ENCODE results near the gene METTL21C. TPM values are rescaled to one million over a fixed set of nuclear protein-coding genes. Genes with fewer than 3 reads are reported as not detected.

METTL21C gene
- total and polyA plus RNA-seq, 5 donors from 2014 or later, result not detected

- Mint-ChIP-seq H3K27me3 (peaks cover 17% of the 10 kb centered on the region), H3K36me3 (no peaks in the 10 kb centered on the region), H3K27ac (no peak overlapping the region), H3K9me3 (peaks cover 0 to 9% (median 1%) of the 10 kb centered on the region in 7 donors), H3K4me3 (no peak overlapping the region), H3K4me1 (no peaks in the 10 kb centered on the region)
- H3K36me3 ChIP-seq (ENCODE audit: control insufficient read depth, insufficient read depth, low read length), result no peaks in the 10 kb centered on the region
- no peak overlapping the region for H3K27ac ChIP-seq (ENCODE audit: insufficient read depth, low read length, poor library complexity, severe bottlenecking)
- DNase-seq (no peak), ATAC-seq (ENCODE audit: low read depth in 2 of 2) (no peak)
- peaks cover 17% of the 10 kb centered on the region for H3K27me3 ChIP-seq (ENCODE audit: control insufficient read depth, insufficient read depth, low read length)
- H3K4me1 ChIP-seq (ENCODE audit: control insufficient read depth, insufficient read depth, low read length, poor library complexity, severe bottlenecking), result no peaks in the 10 kb centered on the region
- H3K9me3 ChIP-seq (ENCODE audit: control insufficient read depth in 2 of 2, low read length in 2 of 2), result no peaks in the 10 kb centered on the region
- H3K4me3 ChIP-seq (ENCODE audit: low read depth, low read length), result no peak overlapping the region
These were observed 1.6 kb upstream of the METTL21C start for GRCh38 chr13:102696465-102696864.

GRCh38 chr13:102693776-102694175 is 1.1 kb downstream of the METTL21C start:
- Mint-ChIP-seq H3K27ac (no peak overlapping the region), H3K36me3 (no peaks in the 10 kb centered on the region), H3K27me3 (peaks cover 14% of the 10 kb centered on the region), H3K4me3 (no peak overlapping the region), H3K9me3 (peaks cover 0 to 6% (median 1%) of the 10 kb centered on the region in 7 donors), H3K4me1 (peaks cover 0 to 2% (median 0%) of the 10 kb centered on the region in 4 donors)
- H3K4me1 ChIP-seq (ENCODE audit: control insufficient read depth, insufficient read depth, low read length, poor library complexity, severe bottlenecking), result no peaks in the 10 kb centered on the region
- H3K9me3 ChIP-seq (ENCODE audit: control insufficient read depth in 2 of 2, low read length in 2 of 2), result no peaks in the 10 kb centered on the region
- DNase-seq, result no peak
- H3K27me3 ChIP-seq (ENCODE audit: control insufficient read depth, insufficient read depth, low read length), result peaks cover 12% of the 10 kb centered on the region
- H3K27ac ChIP-seq (ENCODE audit: insufficient read depth, low read length, poor library complexity, severe bottlenecking), result no peak overlapping the region
- ATAC-seq (ENCODE audit: low read depth in 2 of 2), result no peak
- H3K4me3 ChIP-seq (ENCODE audit: low read depth, low read length), result no peak overlapping the region
- no peaks in the 10 kb centered on the region for H3K36me3 ChIP-seq (ENCODE audit: control insufficient read depth, insufficient read depth, low read length)

GRCh38 chr13:102693250-102693649 is 1.6 kb downstream of the METTL21C start:
- ATAC-seq (ENCODE audit: low read depth in 2 of 2) (no peak), DNase-seq (no peak)
- H3K4me3 ChIP-seq (ENCODE audit: low read depth, low read length), result no peak overlapping the region
- no peaks in the 10 kb centered on the region for H3K36me3 Mint-ChIP-seq
- H3K27me3 Mint-ChIP-seq, result peaks cover 14% of the 10 kb centered on the region
- H3K4me1 ChIP-seq (ENCODE audit: control insufficient read depth, insufficient read depth, low read length, poor library complexity, severe bottlenecking), result no peaks in the 10 kb centered on the region
- peaks cover 0 to 3% (median 0%) of the 10 kb centered on the region in 7 donors for H3K9me3 Mint-ChIP-seq
- H3K27ac Mint-ChIP-seq, result no peak overlapping the region
- no peak overlapping the region for H3K4me3 Mint-ChIP-seq
- H3K27ac ChIP-seq (ENCODE audit: insufficient read depth, low read length, poor library complexity, severe bottlenecking), result no peak overlapping the region
- H3K36me3 ChIP-seq (ENCODE audit: control insufficient read depth, insufficient read depth, low read length), result no peaks in the 10 kb centered on the region
- peaks cover 8% of the 10 kb centered on the region for H3K27me3 ChIP-seq (ENCODE audit: control insufficient read depth, insufficient read depth, low read length)
- no peaks in the 10 kb centered on the region for H3K9me3 ChIP-seq (ENCODE audit: control insufficient read depth in 2 of 2, low read length in 2 of 2)
- H3K4me1 Mint-ChIP-seq, result peaks cover 0 to 2% (median under 1%) of the 10 kb centered on the region in 4 donors

GRCh38 chr13:102692491-102692826 is 2.4 kb downstream of the METTL21C start:
- H3K9me3 ChIP-seq (ENCODE audit: control insufficient read depth in 2 of 2, low read length in 2 of 2), result no peaks in the 10 kb centered on the region
- no peaks in the 10 kb centered on the region for H3K4me1 ChIP-seq (ENCODE audit: control insufficient read depth, insufficient read depth, low read length, poor library complexity, severe bottlenecking)
- H3K27ac Mint-ChIP-seq, result no peak overlapping the region
- no peaks in the 10 kb centered on the region for H3K36me3 Mint-ChIP-seq
- peaks cover 0 to 3% (median 0%) of the 10 kb centered on the region in 7 donors for H3K9me3 Mint-ChIP-seq
- H3K4me3 ChIP-seq (ENCODE audit: low read depth, low read length), result no peak overlapping the region
- peaks cover 14% of the 10 kb centered on the region for H3K27me3 Mint-ChIP-seq
- ATAC-seq (ENCODE audit: low read depth in 2 of 2) (no peak), DNase-seq (no peak)
- H3K4me3 Mint-ChIP-seq, result no peak overlapping the region
- no peaks in the 10 kb centered on the region for H3K36me3 ChIP-seq (ENCODE audit: control insufficient read depth, insufficient read depth, low read length)
- H3K4me1 Mint-ChIP-seq, result peaks cover 0 to 6% (median 3%) of the 10 kb centered on the region in 4 donors
- H3K27ac ChIP-seq (ENCODE audit: insufficient read depth, low read length, poor library complexity, severe bottlenecking), result no peak overlapping the region
- peaks cover 7% of the 10 kb centered on the region for H3K27me3 ChIP-seq (ENCODE audit: control insufficient read depth, insufficient read depth, low read length)

- peaks cover 0 to 3% (median 0%) of the 10 kb centered on the region in 7 donors for H3K9me3 Mint-ChIP-seq
- Histone ChIP-seq H3K9me3 (ENCODE audit: control insufficient read depth in 2 of 2, low read length in 2 of 2) (no peaks in the 10 kb centered on the region), H3K27ac (ENCODE audit: insufficient read depth, low read length, poor library complexity, severe bottlenecking) (no peak overlapping the region), H3K4me3 (ENCODE audit: low read depth, low read length) (no peak overlapping the region), H3K27me3 (ENCODE audit: control insufficient read depth, insufficient read depth, low read length) (peaks cover 7% of the 10 kb centered on the region), H3K4me1 (ENCODE audit: control insufficient read depth, insufficient read depth, low read length, poor library complexity, severe bottlenecking) (no peaks in the 10 kb centered on the region), H3K36me3 (ENCODE audit: control insufficient read depth, insufficient read depth, low read length) (no peaks in the 10 kb centered on the region)
- no peak overlapping the region for H3K4me3 Mint-ChIP-seq
- H3K27me3 Mint-ChIP-seq, result peaks cover 14% of the 10 kb centered on the region
- no peak for DNase-seq
- no peak for ATAC-seq (ENCODE audit: low read depth in 2 of 2)
- H3K27ac Mint-ChIP-seq, result peak overlapping the region in 1 of 3 donors; percentile 56
- H3K4me1 Mint-ChIP-seq, result peaks cover 0 to 16% (median 6%) of the 10 kb centered on the region in 4 donors
- no peaks in the 10 kb centered on the region for H3K36me3 Mint-ChIP-seq
These were observed 4.0 kb downstream of the METTL21C start for GRCh38 chr13:102690883-102691282.

GRCh38 chr13:102688306-102688973 is 6.4 kb downstream of the METTL21C start:
- Histone ChIP-seq H3K27ac (ENCODE audit: insufficient read depth, low read length, poor library complexity, severe bottlenecking) (no peak overlapping the region), H3K27me3 (ENCODE audit: control insufficient read depth, insufficient read depth, low read length) (peaks cover 4% of the 10 kb centered on the region), H3K36me3 (ENCODE audit: control insufficient read depth, insufficient read depth, low read length) (no peaks in the 10 kb centered on the region), H3K9me3 (ENCODE audit: control insufficient read depth in 2 of 2, low read length in 2 of 2) (no peaks in the 10 kb centered on the region), H3K4me3 (ENCODE audit: low read depth, low read length) (no peak overlapping the region), H3K4me1 (ENCODE audit: control insufficient read depth, insufficient read depth, low read length, poor library complexity, severe bottlenecking) (no peaks in the 10 kb centered on the region)
- DNase-seq (no peak), ATAC-seq (ENCODE audit: low read depth in 2 of 2) (no peak)
- Mint-ChIP-seq H3K4me1 (peaks cover 3 to 21% (median 10%) of the 10 kb centered on the region in 4 donors), H3K27me3 (peaks cover 9% of the 10 kb centered on the region), H3K9me3 (no peaks in the 10 kb centered on the region), H3K4me3 (no peak overlapping the region), H3K36me3 (no peaks in the 10 kb centered on the region), H3K27ac (peak overlapping the region in 1 of 3 donors; percentile 58)

- H3K27me3 Mint-ChIP-seq, result peaks cover 9% of the 10 kb centered on the region
- H3K9me3 Mint-ChIP-seq, result no peaks in the 10 kb centered on the region
- Histone ChIP-seq H3K27me3 (ENCODE audit: control insufficient read depth, insufficient read depth, low read length) (no peaks in the 10 kb centered on the region), H3K9me3 (ENCODE audit: control insufficient read depth in 2 of 2, low read length in 2 of 2) (no peaks in the 10 kb centered on the region), H3K36me3 (ENCODE audit: control insufficient read depth, insufficient read depth, low read length) (no peaks in the 10 kb centered on the region), H3K4me1 (ENCODE audit: control insufficient read depth, insufficient read depth, low read length, poor library complexity, severe bottlenecking) (no peaks in the 10 kb centered on the region), H3K27ac (ENCODE audit: insufficient read depth, low read length, poor library complexity, severe bottlenecking) (no peak overlapping the region), H3K4me3 (ENCODE audit: low read depth, low read length) (no peak overlapping the region)
- DNase-seq (no peak), ATAC-seq (ENCODE audit: low read depth in 2 of 2) (no peak)
- no peak overlapping the region for H3K27ac Mint-ChIP-seq
- peaks cover 12 to 25% (median 15%) of the 10 kb centered on the region in 4 donors for H3K4me1 Mint-ChIP-seq
- no peak overlapping the region for H3K4me3 Mint-ChIP-seq
- no peaks in the 10 kb centered on the region for H3K36me3 Mint-ChIP-seq
These were observed 7.3 kb downstream of the METTL21C start for GRCh38 chr13:102687520-102687919.

- H3K4me3 Mint-ChIP-seq, result no peak overlapping the region
- ATAC-seq (ENCODE audit: low read depth in 2 of 2), result no peak
- no peaks in the 10 kb centered on the region for H3K36me3 Mint-ChIP-seq
- H3K27me3 Mint-ChIP-seq, result no peaks in the 10 kb centered on the region
- H3K9me3 Mint-ChIP-seq, result no peaks in the 10 kb centered on the region
- no peak overlapping the region for H3K27ac ChIP-seq (ENCODE audit: insufficient read depth, low read length, poor library complexity, severe bottlenecking)
- H3K4me3 ChIP-seq (ENCODE audit: low read depth, low read length), result no peak overlapping the region
- no peaks in the 10 kb centered on the region for H3K9me3 ChIP-seq (ENCODE audit: control insufficient read depth in 2 of 2, low read length in 2 of 2)
- H3K27me3 ChIP-seq (ENCODE audit: control insufficient read depth, insufficient read depth, low read length), result no peaks in the 10 kb centered on the region
- no peaks in the 10 kb centered on the region for H3K36me3 ChIP-seq (ENCODE audit: control insufficient read depth, insufficient read depth, low read length)
- no peak overlapping the region for H3K27ac Mint-ChIP-seq
- peaks cover 18 to 33% (median 22%) of the 10 kb centered on the region in 4 donors for H3K4me1 Mint-ChIP-seq
- peak in 1 of 3 donors; percentile 8 for DNase-seq
- no peaks in the 10 kb centered on the region for H3K4me1 ChIP-seq (ENCODE audit: control insufficient read depth, insufficient read depth, low read length, poor library complexity, severe bottlenecking)
These were observed 8.8 kb downstream of the METTL21C start for GRCh38 chr13:102686024-102686423.

Data from CD4-positive, CD25-positive, alpha-beta regulatory T cell (primary cell).